SHP77 (cell line): ENCODE results near the gene ANXA6.

Experiments
- DNase-seq, 2 experiments: peaks; one replicate each; lab custom pipeline; 2025; lab: John Stamatoyannopoulos, UW

ANXA6 gene

GRCh38 chr5:151080613-151081430 lies 76.8 kb downstream of the ANXA6 start, which contains the start of gene TNIP1:
Gene TNIP1, minus strand, starts transcription at chr5:151081034. Its CDS starts 15,939 bp downstream, at chr5:151065095.
- DNase-seq: peak; percentile 71 to 78

DNA sequence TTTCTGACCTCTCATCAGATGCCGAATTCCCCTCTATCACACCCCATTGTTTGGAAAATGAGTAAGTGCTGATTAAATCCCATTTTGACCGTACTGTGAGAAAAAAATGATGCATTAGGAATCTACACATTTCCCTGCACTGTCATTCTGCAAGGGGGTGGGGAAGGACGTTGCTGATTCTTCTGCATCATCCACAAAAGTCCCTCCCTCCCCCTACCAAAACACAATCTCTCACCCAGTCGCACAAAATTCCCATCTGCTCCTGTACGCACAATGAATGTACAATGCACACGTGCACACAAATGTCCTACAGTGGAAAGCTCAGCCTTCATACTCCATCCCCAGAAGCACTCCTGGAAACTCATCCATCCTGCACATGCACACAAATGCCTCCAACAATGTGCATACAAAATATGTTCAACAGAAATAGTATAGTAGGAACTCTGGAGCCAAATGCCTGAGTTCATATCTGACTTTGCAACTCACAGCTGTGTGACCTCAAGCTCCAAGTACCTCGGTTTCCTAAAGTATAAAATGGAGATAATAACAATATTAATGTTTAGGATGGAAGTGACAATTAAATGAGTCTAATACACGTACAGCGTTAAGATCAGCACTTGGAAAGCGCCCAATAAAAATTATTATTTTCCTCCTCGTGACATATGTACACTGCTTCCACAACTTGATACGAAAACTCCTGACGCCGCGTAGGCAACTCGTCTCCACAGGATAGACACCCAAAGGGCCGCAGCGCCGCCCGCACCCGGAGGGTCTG lies 77.6 kb downstream of the ANXA6 start:
- DNase-seq: no peak

- DNase-seq: no peak
Measured at GRCh38 chr5:151078490-151079262, 78.9 kb downstream of the ANXA6 start.

DNA sequence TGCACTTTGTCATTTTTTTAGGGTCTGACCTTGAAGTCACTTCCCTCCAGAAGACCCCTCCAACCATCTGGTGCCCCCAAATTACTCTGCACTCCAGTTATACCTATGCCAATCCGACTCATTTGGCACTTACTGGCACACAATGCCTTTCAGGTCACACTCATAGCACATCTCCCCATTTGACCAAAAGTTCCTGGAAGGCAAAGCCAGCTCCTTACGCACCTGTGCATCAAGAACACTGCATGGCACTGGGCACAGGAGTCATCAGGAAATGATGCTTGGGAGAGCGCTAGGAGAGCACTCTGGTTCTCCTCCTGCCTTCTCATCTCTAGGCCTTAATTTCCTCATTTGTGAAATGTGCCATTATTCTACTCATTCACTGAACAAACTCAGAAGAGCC lies 79.6 kb downstream of the ANXA6 start:
- DNase-seq: no peak

DNA sequence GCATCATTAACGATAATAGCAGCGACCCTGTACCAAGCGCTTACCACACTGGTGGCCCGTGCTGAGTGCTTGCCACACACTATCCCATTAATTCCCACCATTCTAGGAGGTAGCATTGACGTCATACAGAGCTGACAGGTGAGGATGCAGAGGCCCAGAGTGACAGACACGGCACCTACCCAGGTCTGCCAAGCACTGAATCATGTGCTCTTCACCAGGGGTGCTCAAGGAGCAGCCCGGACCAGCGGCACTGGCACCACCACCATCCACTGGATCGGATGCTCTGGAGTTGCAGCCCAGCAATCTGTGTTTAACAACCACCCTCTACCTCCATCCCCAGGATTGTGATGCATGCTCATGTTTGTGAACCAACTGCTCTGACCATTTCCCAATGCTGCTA lies 80.2 kb downstream of the ANXA6 start:
- no peak for DNase-seq

DNA sequence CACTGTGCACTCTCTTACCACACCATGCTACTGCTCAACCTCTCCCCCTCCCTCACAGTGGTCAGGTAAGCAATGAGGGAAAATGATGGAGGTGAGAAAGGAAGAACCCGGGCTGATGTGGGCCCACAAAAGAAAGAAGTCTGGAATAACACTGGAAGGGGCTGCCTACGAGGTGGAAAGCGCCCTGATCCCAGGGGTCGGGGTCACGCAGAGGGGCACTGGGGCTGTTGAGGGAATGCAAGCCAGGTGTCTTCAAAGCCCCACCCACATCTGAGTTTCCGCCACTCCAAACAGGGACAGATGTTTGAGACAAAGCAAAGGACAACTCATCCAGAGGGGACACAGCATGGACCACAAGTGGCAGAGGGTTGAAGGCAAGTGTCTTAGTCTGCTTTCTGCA lies 81.0 kb downstream of the ANXA6 start:
- DNase-seq: no peak

DNA sequence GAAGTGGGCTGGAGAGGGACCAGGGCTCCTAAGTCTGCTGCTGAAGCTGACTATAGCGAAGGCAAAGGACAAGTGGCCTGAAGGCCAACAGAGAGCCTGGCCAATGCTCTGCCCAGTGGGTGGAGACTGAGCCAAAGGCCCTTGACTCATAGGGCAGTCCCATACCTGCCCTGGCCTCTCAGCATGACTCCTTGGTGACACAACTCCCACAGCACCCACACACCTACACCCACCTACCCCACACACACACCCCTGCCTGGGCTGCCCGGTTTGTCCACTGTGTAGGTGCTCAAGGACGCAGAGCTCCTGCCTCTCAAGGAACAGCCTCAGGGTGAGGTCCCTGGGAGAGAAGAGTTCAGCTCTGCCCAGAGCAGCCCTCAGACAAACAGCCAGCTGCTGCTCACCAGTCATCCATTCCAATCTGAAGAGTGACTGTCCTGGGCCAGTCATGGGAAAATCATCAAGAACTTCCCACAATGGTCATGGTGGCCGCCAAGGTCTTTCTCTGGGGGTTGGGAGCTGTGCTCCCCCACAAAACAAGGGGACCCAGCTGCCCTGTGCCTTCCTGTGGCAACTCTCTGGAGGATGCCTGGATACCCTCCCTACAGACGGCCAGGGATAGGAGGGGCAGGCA lies 81.8 kb downstream of the ANXA6 start:
- no peak for DNase-seq

DNA sequence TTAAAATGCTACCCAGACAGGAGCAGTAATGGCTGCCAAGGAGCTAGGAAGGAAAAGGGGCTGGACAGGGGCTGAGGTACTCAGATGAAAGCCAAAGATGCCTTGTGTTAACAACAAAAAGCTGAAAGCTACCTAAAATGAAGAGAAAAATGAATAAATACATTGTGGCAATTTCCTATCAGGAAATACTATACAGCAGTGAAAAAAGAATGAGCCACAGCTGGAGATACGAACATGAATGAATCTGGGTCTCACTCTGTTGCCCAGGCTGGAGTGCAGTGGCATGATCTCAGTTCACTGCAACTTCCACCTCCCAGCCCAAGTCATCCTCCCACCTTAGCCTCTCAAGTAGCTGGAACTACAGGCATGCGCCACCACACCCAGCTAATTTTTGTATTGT lies 83.0 kb downstream of the ANXA6 start:
- DNase-seq: no peak

- DNase-seq: no peak
Measured at GRCh38 chr5:151073280-151073679, 84.3 kb downstream of the ANXA6 start.

DNA sequence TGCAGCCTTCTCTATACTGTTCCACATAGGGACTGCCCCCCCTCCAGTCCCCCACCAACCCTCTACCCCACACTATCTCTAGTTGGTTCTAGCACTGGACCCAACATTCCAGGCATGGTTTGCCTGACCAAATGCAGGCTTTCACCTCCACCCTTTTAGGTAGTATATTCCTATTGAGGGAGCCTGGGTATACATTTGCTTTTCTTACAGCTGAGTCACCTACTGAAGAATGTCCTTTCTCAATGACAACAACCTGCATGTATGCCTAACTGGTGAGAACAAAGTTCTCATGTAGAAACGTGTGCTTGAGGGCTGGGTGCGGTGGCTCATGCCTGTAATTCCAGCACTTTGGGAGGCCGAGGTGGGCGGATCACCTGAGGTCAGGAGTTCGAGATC lies 85.0 kb downstream of the ANXA6 start:
- DNase-seq: no peak

DNA sequence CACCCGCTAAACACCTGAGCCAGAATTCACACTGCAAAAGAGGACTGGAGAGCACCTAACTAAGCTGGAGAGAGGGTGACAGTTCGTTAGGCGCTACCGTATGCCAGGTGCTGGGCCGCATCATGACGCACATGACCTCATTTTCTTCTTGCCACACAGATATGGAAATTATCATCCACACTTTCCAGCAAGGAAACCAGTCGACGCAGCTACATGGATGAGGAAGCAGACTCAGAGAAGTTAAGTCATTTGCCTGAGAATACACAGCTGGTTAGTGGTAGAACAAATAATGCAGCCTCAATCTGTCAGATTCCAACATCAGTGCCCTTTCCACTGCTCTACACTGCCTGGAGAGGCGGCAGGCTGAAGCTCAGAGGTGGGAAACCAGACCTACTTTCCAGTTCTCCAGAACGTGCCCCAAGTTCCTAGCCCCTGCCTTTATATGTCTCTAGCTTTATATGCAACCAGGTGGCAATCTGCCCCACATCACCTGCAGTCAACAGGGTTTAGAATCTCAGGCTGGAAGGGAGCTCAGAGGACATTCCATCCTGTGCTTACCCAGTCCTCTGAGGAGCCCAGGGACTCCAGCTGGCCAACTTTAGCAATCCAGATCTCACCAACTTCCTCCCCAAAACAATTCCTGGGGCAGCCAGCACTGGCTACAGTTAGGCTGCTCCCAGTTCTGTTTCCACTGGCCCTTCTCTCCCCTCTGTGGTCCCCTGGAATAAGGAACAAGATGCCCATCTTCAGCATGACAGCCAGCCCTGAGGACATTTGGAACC lies 85.5 kb downstream of the ANXA6 start:
- DNase-seq: no peak

DNA sequence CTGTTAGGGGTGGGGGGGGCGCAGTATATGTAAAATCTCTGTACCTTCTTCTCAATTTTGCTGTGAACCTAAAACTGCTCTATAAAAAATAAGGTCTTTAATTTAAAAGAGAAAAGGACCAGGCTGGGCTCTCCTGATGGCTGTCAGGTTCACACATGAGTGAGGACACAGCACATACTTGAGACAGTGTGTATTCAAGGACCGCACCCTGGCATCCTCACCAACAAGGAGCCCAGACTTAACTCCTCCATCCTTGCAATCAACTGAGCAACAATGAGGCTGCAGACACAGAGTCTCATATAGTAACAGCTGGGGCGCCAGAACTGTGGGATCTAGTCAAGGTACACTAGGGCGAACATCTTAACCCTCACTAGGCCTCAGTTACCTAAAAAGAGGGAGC lies 86.6 kb downstream of the ANXA6 start:
- no peak for DNase-seq

- no peak for DNase-seq
Measured at GRCh38 chr5:151070449-151070848, 87.1 kb downstream of the ANXA6 start.

GRCh38 chr5:151068433-151069197 lies 89.0 kb downstream of the ANXA6 start:
- DNase-seq: peak; percentile 32 to 41

GRCh38 chr5:151067632-151068432 lies 89.7 kb downstream of the ANXA6 start:
- DNase-seq: no peak

DNA sequence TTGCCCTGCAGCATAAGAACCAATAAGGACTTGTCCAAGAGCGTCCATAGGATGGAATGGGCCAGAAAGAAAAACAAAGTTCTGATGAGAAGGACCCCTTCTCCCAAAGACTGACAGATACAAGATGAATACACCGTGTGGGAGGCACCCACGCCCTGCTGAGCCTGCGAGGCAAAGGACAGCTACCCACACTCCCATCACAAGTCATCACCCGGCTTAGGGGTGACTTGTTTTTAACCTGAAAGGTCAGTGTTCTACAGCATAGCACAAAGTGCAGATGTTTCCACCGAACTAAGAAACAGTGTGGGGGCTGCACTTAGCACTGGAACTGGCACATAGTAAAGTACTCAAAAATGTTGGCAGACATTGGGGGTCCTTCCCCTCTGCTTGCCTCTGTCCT lies 90.7 kb downstream of the ANXA6 start:
- no peak for DNase-seq

GRCh38 chr5:151065609-151066008 lies 92.0 kb downstream of the ANXA6 start:
- no peak for DNase-seq

- DNase-seq: no peak
Measured at GRCh38 chr5:151064916-151065499, 92.6 kb downstream of the ANXA6 start.
